ENCODE results near the gene SYT8. TPM values are rescaled to one million over a fixed set of nuclear protein-coding genes. Genes with fewer than 3 reads are reported as not detected.
A peak's percentile ranks its signal among the peaks of the same experiment; 100 is the strongest.
"Not testable (repeated sequence)": the region's sequence is repeated elsewhere in the genome, so short reads cannot be mapped to it uniquely, and the experiment has no call there.

Gene SYT8
- total RNA-seq, 1 donor from 2014 or later, result not detected

DNA sequence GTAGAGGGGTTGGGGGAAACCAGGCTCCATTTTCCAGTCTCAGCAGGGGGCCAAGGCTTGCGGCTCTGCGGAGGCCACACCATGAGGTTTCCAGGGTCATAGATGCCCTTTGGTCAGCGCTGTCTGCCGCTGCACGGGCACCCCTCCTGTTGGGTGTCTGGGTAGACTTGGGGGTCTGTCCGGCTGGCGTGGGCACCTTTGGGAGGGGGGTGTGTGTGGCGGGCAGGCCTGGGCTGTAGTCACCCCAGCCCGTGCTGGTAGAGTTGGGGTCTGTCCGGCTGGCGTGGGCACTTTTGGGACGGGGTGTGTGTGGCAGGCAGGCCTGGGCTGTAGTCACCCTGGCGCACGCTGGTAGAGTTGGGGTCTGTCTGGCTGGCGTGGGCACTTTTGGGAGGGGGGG, 36.7 kb downstream of the SYT8 start:
- Histone ChIP-seq H3K4me3 (peak overlapping the region; percentile 64), H3K36me3 (no peaks in the 10 kb centered on the region), H3K27ac (replicated peaks) (peak overlapping the region; percentile 89), H3K4me1 (peaks cover 59% of the 10 kb centered on the region), H3K9me3 (replicated peaks) (no peaks in the 10 kb centered on the region), H3K27me3 (ENCODE audit: low read depth) (peaks cover 37% of the 10 kb centered on the region)
- TF ChIP-seq, protein P1, sequence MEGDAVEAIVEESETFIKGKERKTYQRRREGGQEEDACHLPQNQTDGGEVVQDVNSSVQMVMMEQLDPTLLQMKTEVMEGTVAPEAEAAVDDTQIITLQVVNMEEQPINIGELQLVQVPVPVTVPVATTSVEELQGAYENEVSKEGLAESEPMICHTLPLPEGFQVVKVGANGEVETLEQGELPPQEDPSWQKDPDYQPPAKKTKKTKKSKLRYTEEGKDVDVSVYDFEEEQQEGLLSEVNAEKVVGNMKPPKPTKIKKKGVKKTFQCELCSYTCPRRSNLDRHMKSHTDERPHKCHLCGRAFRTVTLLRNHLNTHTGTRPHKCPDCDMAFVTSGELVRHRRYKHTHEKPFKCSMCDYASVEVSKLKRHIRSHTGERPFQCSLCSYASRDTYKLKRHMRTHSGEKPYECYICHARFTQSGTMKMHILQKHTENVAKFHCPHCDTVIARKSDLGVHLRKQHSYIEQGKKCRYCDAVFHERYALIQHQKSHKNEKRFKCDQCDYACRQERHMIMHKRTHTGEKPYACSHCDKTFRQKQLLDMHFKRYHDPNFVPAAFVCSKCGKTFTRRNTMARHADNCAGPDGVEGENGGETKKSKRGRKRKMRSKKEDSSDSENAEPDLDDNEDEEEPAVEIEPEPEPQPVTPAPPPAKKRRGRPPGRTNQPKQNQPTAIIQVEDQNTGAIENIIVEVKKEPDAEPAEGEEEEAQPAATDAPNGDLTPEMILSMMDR (IDR thresholded peaks at IDR 0.05; ENCODE audit: borderline replicate concordance), result no peak
- DNase-seq, result peak; percentile 10
- intact Hi-C loops (cut with micrococcal nuclease), result no loop called here

DNA sequence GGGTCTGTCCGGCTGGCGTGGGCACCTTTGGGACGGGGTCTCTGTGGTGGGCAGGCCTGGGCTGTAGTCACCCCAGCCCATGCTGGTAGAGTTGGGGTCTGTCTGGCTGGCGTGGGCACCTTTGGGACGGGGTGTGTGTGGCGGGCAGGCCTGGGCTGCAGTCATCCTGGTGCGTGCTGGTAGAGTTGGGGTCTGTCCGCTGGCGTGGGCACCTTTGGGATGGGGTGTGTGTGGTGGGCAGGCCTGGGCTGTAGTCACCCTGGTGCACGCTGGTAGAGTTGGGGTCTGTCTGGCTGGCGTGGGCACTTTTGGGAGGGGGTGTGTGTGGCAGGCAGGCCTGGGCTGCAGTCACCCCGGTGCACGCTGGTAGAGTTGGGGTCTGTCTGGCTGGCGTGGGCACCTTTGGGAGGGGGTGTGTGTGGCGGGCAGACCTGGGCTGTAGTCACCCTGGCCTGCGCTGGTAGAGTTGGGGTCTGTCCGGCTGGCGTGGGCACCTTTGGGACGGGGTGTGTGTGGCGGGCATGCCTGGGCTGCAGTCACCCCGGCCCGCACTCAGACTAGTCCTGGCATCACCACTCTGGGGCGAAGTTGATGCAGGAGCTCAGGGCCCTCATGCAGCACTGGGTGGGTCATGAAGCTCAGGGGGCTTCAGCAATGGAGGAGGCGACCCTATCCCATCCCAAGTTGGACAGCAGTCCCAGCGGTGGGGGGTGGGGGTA, 37.6 kb downstream of the SYT8 start:
- peak; percentile 20 for DNase-seq
- TF ChIP-seq, protein P1 (IDR thresholded peaks at IDR 0.05; ENCODE audit: borderline replicate concordance), result no peak
- Histone ChIP-seq H3K4me3 (peak overlapping the region; percentile 50), H3K9me3 (replicated peaks) (no peaks in the 10 kb centered on the region), H3K4me1 (peaks cover 61% of the 10 kb centered on the region), H3K27ac (replicated peaks) (peak overlapping the region; percentile 73), H3K36me3 (no peaks in the 10 kb centered on the region), H3K27me3 (ENCODE audit: low read depth) (peaks cover 37% of the 10 kb centered on the region)
- intact Hi-C loops (cut with micrococcal nuclease), result no loop called here

DNA sequence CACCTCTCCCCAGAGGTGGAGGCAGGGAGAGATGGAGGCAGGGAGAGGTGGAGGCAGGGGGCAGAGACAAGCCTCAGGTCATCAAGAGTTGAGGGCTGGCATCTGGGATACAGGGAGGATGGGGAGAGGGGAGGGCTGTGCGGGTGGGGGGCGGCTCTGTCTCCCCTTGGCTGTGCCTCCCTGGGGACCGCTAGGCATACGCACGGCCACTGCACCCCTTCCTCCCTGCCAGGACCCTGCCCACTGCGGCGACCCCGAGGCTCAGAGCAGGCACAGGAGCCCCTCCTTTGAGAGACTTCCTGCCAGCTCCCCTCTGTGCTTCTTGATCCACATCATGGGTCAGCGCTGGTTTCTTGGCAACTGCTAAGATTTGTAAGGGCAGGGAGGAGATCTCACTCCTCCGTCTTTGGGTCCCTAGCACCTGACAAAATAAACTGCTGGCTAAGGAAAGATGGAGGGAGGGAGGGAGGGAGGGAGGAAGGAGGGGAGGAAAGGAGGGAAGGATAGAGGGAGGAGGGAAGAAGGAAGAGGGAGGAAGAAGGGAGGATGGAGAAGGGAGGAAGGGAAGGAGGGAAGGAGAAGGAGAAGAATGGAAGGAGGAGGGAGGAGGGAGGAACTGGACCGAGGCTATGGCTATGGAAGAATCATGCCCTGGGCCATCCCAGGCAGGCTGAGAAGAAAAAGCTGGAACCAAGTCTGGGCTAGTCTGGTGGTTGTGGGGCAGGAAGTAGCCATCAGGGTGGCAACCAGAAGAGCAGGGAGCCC, 38.4 kb downstream of the SYT8 start:
- peak overlapping the region; percentile 50 for H3K4me3 ChIP-seq
- H3K27ac ChIP-seq (replicated peaks), result peak overlapping the region; percentile 73
- DNase-seq, result peak; percentile 28
- no peaks in the 10 kb centered on the region for H3K9me3 ChIP-seq (replicated peaks)
- intact Hi-C loops (cut with micrococcal nuclease), result no loop called here
- no peaks in the 10 kb centered on the region for H3K36me3 ChIP-seq
- peaks cover 31% of the 10 kb centered on the region for H3K27me3 ChIP-seq (ENCODE audit: low read depth)
- H3K4me1 ChIP-seq, result peaks cover 61% of the 10 kb centered on the region
- TF ChIP-seq, protein P1 (IDR thresholded peaks at IDR 0.05; ENCODE audit: borderline replicate concordance), result no peak

DNA sequence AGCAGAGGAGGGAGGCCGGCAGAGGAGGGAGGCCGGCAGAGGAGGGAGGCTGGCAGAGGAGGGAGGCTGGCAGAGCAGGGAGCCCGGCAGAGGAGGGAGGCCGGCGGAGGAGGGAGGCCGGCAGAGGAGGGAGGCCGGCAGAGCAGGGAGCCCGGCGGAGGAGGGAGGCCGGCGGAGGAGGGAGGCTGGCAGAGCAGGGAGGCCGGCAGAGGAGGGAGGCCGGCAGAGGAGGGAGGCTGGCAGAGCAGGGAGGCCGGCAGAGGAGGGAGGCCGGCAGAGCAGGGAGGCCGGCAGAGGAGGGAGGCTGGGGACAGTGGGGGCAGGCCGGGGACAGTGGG, 39.0 kb downstream of the SYT8 start:
- Histone ChIP-seq H3K4me3 (peak overlapping the region; percentile 50), H3K27me3 (ENCODE audit: low read depth) (peaks cover 25% of the 10 kb centered on the region), H3K27ac (replicated peaks) (peak overlapping the region; percentile 73), H3K4me1 (peaks cover 61% of the 10 kb centered on the region)
- DNase-seq; H3K36me3 ChIP-seq; intact Hi-C loops (cut with micrococcal nuclease); H3K9me3 ChIP-seq (replicated peaks): not testable (repeated sequence)

DNA sequence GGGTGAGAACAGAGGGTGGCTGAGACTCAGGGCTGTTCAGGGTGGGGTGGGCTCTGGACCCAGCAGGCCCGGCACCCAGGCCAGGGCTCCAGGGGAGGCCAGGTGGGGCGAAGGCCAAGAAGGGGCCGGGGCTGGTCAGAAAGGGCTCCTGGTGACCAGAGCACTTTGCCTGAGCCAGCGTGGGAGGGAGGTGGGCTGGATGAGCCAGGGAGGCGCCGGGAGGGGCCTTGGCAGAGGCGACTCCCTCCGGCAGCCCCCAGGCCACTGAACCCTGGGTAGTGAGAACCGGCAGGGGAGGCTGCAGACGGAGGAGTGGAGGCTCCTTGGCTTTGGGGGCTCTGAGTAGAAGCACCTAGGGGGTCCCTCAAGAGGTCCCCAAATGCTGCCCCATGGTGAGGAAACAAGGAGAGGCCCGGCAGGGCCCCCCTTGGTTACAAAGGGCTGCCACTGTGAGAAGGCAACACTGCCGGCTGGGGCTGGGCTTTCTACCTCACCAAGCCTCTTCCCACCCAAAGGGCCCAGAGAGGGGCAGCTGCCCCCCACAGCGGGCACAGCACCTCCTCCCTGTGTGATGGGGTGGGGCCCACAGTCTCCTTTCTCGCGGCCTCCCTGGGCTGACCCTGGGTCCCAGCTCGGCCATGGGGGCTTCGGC, 39.8 kb downstream of the SYT8 start:
- peak; percentile 34 for DNase-seq
- Histone ChIP-seq H3K27ac (replicated peaks) (peak overlapping the region; percentile 97), H3K4me3 (peak overlapping the region; percentile 50), H3K4me1 (peaks cover 64% of the 10 kb centered on the region), H3K27me3 (ENCODE audit: low read depth) (peaks cover 18% of the 10 kb centered on the region)
- H3K9me3 ChIP-seq (replicated peaks); H3K36me3 ChIP-seq; intact Hi-C loops (cut with micrococcal nuclease): not testable (repeated sequence)

DNA sequence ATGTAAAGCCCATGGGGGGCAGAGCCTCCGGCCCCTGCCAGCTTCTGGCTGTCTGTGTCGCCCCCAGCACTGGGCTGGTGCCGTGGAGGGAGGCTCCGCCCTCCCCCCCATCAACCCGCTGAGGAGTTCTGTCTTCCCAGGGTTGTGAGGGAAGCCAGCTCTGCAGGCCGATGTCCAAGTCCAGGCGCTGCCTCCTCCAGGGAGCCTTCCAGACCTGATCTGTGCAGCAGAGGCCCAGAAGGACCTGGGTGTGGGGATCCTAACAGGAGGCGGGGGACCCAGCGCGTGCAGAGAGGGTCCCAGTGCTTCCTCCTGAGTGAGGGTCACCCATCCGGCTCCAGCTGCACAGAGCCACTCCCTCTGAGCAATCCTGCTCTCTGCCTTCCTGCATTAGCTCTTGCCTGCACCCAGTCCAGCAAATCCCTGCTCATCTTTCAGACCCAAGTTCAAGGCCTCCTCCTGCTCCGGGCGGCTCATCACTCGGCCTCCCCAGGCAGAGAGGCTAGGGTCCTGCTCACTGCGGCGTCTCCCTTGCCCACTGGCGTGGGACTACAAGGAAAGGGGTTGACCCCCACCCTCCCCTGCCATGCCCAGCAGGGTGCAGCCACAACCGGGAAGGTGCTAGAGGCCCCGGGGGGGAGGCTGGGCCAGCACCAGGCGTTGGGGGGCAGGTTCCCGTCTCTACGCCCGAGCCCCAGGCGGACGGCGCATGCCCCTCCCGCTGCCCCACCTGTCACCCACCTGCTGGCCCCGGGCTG, 40.5 kb downstream of the SYT8 start:
- DNase-seq, result peak; percentile 49
- intact Hi-C loops (cut with micrococcal nuclease), result no loop called here
- peak overlapping the region; percentile 97 for H3K27ac ChIP-seq (replicated peaks)
- H3K9me3 ChIP-seq (replicated peaks), result no peaks in the 10 kb centered on the region
- H3K27me3 ChIP-seq (ENCODE audit: low read depth), result peaks cover 11% of the 10 kb centered on the region
- TF ChIP-seq, protein P1 (IDR thresholded peaks at IDR 0.05; ENCODE audit: borderline replicate concordance), result no peak
- H3K4me3 ChIP-seq, result peak overlapping the region; percentile 50
- H3K36me3 ChIP-seq, result no peaks in the 10 kb centered on the region
- H3K4me1 ChIP-seq, result peaks cover 64% of the 10 kb centered on the region

DNA sequence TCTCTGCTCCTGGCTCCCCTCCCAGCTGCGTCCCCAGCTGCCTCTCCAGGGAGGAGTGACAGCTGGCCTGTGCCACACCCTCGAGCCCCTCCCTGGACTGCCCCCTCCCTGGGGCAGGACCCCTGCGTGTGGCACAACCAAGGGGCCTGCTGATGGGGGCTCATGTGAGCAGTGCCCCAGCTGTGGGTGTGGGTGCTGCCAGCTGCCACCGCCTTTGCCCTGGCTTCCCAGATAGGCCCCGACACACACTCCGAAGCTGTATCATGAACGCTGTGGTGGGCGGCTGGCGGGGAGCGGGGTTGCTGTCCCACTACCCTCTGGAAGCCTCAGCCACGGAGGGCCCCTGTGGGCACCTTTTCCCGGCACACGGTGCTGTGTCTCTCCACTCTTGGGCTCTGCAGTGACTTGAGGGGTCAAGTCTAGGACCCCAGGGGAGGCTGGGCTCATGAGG, 41.1 kb downstream of the SYT8 start:
- H3K4me3 ChIP-seq, result peak overlapping the region; percentile 50
- intact Hi-C loops (cut with micrococcal nuclease); H3K27me3 ChIP-seq (ENCODE audit: low read depth); H3K9me3 ChIP-seq (replicated peaks); DNase-seq; H3K36me3 ChIP-seq: not testable (repeated sequence)
- peak overlapping the region; percentile 97 for H3K27ac ChIP-seq (replicated peaks)
- H3K4me1 ChIP-seq, result peaks cover 64% of the 10 kb centered on the region

All from left ventricle myocardium inferior (tissue), 1 donor.